Measurements from ENCODE around the gene PITX2.

Gene PITX2

GRCh38 chr4:110663738-110664444 lies 41.0 kb upstream of the PITX2 start:
- TF ChIP-seq CTCF (IDR thresholded peaks at IDR 0.05; ENCODE audit: insufficient read depth, low read length, missing control alignments), result no peak
- H3K4me3 ChIP-seq (ENCODE audit: low read depth, low read length), result no peak overlapping the region
- POLR2A ChIA-PET, result no interaction called here
- peak; percentile 56 for DNase-seq (ENCODE audit: low read depth, low spot score)
- CTCF ChIA-PET, result no interaction called here

DNA sequence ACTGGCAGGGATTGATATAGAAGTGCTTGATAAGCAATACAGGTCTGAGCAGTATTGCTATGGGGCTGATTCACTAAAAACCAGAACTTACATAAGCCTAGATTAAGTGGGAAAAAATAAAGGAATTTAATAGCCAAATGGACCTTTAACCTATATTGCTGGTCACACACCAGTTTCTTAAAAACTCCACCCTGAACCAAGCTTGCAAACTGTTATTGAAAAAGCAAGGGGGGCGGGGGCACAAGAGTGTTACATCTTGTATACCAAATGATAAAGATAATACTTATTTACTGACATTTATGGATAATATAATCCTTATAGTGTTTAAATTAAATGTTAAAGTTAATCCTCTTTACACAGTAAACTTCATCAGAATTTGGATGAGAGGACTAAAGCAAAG lies 40.3 kb upstream of the PITX2 start:
- TF ChIP-seq CTCF (IDR thresholded peaks at IDR 0.05; ENCODE audit: insufficient read depth, low read length, missing control alignments), result no peak
- ChIA-PET POLR2A (no interaction called here), CTCF (no interaction called here)
- DNase-seq (ENCODE audit: low read depth, low spot score), result no peak
- no peak overlapping the region for H3K4me3 ChIP-seq (ENCODE audit: low read depth, low read length)

GRCh38 chr4:110660755-110661154 lies 37.9 kb upstream of the PITX2 start:
- POLR2A ChIA-PET, result no interaction called here
- TF ChIP-seq CTCF (IDR thresholded peaks at IDR 0.05; ENCODE audit: insufficient read depth, low read length, missing control alignments), result no peak
- CTCF ChIA-PET, result interaction anchor here (1.2 to 1.5 kb wide), 2 partner anchors 22 to 147 kb away, joined by 3 read pairs; no protein-coding TSS in a partner anchor
- no peak overlapping the region for H3K4me3 ChIP-seq (ENCODE audit: low read depth, low read length)
- no peak for DNase-seq (ENCODE audit: low read depth, low spot score)

GRCh38 chr4:110654254-110654635 lies 31.4 kb upstream of the PITX2 start:
- H3K4me3 ChIP-seq (ENCODE audit: low read depth, low read length), result no peak overlapping the region
- POLR2A ChIA-PET, result no interaction called here
- peak; percentile 31 for DNase-seq (ENCODE audit: low read depth, low spot score)
- no peak for TF ChIP-seq CTCF (IDR thresholded peaks at IDR 0.05; ENCODE audit: insufficient read depth, low read length, missing control alignments)
- CTCF ChIA-PET, result no interaction called here

GRCh38 chr4:110653321-110654253 lies 30.7 kb upstream of the PITX2 start:
- no peak for TF ChIP-seq CTCF (IDR thresholded peaks at IDR 0.05; ENCODE audit: insufficient read depth, low read length, missing control alignments)
- no peak overlapping the region for H3K4me3 ChIP-seq (ENCODE audit: low read depth, low read length)
- POLR2A ChIA-PET, result no interaction called here
- no peak for DNase-seq (ENCODE audit: low read depth, low spot score)
- CTCF ChIA-PET, result interaction anchor here (1.6 kb wide), 1 partner anchor 13 kb away, joined by 4 read pairs; no protein-coding TSS in a partner anchor

DNA sequence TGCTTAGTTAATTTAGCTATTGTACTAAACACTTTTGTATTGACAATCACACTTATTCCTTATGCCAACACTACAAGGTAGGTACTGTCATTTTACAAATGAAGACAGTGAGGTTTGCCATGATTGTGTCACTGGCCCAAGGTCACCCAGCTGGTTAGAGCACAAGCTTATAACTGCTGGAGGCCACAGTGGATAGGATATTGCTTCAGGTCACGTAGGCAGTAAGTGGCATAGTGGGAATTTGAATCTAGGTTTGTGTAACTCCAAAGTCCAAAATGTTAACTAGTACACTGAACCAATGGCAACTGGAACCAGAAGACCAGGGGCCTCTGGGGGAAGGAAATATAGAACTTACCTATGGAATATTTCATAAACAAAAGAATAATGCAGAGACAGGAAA lies 21.1 kb upstream of the PITX2 start:
- TF ChIP-seq CTCF (IDR thresholded peaks at IDR 0.05; ENCODE audit: insufficient read depth, low read length, missing control alignments), result no peak
- ChIA-PET CTCF (interaction anchor here (0.7 to 2.0 kb wide), 4 partner anchors 11 to 314 kb away, joined by 3 to 5 read pairs (median 3); no protein-coding TSS in a partner anchor), POLR2A (no interaction called here)
- DNase-seq (ENCODE audit: low read depth, low spot score), result no peak
- no peak overlapping the region for H3K4me3 ChIP-seq (ENCODE audit: low read depth, low read length)

Measured in AG04449 (cell line).